ENCODE data around the gene ALCAM.

The ALCAM gene

DNA sequence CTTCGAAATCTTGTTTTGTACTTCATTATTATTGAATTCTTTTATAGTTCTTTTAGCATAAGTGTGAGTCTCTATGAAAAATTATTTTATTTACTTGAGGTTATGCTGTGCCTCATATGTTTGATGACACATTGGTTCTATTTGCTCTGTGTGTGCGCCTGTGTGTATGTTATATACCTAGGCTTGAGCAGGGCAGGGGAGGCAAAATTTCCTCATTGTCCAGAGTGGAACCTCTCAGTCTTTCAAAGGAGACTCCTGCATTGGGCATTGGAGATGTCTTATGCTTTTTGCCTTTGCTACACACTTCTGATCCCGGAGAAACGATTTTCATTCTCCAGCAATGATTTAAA is 58.4 kb downstream of the ALCAM start:
- Histone ChIP-seq H3K4me3 (ENCODE audit: low read length) (no peak overlapping the region), H3K9ac (ENCODE audit: low read length) (no peak overlapping the region), H3K36me3 (ENCODE audit: control insufficient read depth, insufficient read depth, low read length) (no peaks in the 10 kb centered on the region), H3K27me3 (ENCODE audit: control insufficient read depth, insufficient read depth, low read length) (no peaks in the 10 kb centered on the region), H3K27ac (ENCODE audit: low read depth, low read length) (no peak overlapping the region), H3K4me1 (ENCODE audit: control insufficient read depth, insufficient read depth, low read length) (no peaks in the 10 kb centered on the region)

DNA sequence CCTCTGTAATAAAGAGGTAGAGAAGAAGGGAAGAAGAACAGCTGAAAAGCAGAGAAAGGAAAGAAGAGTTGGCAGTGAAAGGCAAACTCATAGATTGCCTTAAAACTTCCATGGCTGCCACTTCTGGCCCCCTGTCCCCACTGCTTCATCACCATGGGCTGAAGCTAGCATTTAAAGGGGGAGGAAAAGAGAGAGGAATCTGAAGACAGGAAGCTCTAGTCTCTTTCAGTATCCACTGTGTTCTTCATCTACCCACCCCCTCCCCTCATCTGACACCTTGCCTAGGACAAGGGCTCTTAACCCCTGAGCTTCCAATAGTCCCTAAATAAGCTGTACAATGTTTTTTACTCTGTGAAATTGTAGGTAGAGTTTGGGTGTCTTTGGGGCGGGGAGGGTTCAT is 60.6 kb downstream of the ALCAM start:
- Histone ChIP-seq H3K4me3 (ENCODE audit: low read length) (no peak overlapping the region), H3K27ac (ENCODE audit: low read depth, low read length) (no peak overlapping the region), H3K4me1 (ENCODE audit: control insufficient read depth, insufficient read depth, low read length) (no peaks in the 10 kb centered on the region), H3K9ac (ENCODE audit: low read length) (no peak overlapping the region), H3K27me3 (ENCODE audit: control insufficient read depth, insufficient read depth, low read length) (no peaks in the 10 kb centered on the region), H3K36me3 (ENCODE audit: control insufficient read depth, insufficient read depth, low read length) (no peaks in the 10 kb centered on the region)

DNA sequence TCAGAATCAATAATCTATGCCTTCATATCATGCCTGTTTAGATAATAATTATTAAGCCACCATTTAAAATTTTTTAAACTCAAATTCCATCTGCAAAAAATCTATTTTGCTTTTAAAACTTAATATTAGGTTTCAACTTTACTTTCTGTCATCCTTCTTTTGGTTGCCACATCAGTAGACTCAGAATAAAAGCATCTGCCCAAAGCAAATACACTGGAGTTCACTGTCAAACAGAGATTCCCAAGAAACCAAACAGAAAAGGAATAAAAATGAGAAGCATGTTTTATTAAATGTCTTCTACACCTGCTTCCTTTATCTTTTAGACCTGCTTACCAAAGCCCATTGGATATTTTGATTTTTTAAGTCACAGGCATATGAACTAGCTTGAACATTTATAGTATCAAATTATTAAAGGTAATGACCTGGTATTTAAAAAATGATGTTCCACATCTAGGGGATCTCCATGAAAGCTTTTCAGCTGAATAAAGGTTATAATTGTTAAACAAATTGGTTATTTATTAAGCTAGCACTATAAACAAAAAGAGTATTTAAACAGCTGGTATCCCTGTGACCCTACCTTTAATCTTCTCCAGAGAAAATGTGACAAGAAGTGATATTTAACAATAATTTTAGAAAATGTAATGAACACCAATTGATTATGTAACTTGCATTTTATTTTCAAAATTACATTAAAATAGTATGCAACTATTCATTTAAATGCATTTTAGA is 62.5 kb downstream of the ALCAM start:
- Histone ChIP-seq H3K36me3 (ENCODE audit: control insufficient read depth, insufficient read depth, low read length) (no peaks in the 10 kb centered on the region), H3K4me1 (ENCODE audit: control insufficient read depth, insufficient read depth, low read length) (no peaks in the 10 kb centered on the region), H3K27me3 (ENCODE audit: control insufficient read depth, insufficient read depth, low read length) (no peaks in the 10 kb centered on the region), H3K27ac (ENCODE audit: low read depth, low read length) (no peak overlapping the region), H3K9ac (ENCODE audit: low read length) (no peak overlapping the region), H3K4me3 (ENCODE audit: low read length) (no peak overlapping the region)

DNA sequence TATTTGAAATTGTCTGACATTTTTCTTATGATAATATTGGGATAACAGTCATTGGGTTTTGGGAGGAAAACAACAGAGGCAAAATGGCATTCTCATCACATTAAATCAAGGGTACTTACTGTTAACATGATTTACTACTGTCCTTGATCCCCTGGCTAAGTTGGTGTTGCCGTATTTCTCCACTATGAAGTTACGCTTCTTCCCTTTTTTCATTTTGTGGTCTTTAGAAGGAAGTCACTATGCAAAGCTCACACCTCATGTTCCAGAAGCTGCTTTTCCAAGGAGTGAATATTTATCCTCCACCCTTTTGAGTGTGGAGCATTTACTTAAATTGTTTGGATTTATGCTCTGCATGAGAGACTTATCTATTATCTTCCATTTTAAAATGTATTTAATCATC is 63.7 kb downstream of the ALCAM start:
- Histone ChIP-seq H3K4me3 (ENCODE audit: low read length) (no peak overlapping the region), H3K4me1 (ENCODE audit: control insufficient read depth, insufficient read depth, low read length) (no peaks in the 10 kb centered on the region), H3K27ac (ENCODE audit: low read depth, low read length) (no peak overlapping the region), H3K36me3 (ENCODE audit: control insufficient read depth, insufficient read depth, low read length) (no peaks in the 10 kb centered on the region), H3K9ac (ENCODE audit: low read length) (no peak overlapping the region), H3K27me3 (ENCODE audit: control insufficient read depth, insufficient read depth, low read length) (no peaks in the 10 kb centered on the region)

DNA sequence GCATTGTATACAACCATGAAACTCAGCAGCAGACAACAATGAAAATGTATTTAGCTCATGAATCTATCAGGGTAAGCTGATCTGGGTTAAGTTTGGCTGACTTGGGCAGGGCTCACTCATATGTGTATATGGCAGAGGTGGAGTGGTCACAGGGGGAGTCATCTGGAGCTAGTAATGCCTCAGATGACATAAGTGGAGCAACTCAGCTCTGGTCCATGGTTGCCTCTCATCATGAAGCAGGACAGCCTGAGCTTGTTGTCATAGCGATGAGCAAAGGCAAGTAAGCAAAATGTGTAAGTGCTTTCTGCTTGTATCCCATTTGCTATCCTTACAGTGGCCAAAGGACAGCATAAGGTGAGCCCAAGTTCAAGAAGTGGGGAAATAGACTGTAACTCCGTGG is 64.5 kb downstream of the ALCAM start:
- H3K4me3 ChIP-seq (ENCODE audit: low read length): no peak overlapping the region
- no peaks in the 10 kb centered on the region for H3K4me1 ChIP-seq (ENCODE audit: control insufficient read depth, insufficient read depth, low read length)
- no peaks in the 10 kb centered on the region for H3K36me3 ChIP-seq (ENCODE audit: control insufficient read depth, insufficient read depth, low read length)
- H3K27me3 ChIP-seq (ENCODE audit: control insufficient read depth, insufficient read depth, low read length): no peaks in the 10 kb centered on the region
- H3K27ac ChIP-seq (ENCODE audit: low read depth, low read length): no peak overlapping the region
- H3K9ac ChIP-seq (ENCODE audit: low read length): no peak overlapping the region

DNA sequence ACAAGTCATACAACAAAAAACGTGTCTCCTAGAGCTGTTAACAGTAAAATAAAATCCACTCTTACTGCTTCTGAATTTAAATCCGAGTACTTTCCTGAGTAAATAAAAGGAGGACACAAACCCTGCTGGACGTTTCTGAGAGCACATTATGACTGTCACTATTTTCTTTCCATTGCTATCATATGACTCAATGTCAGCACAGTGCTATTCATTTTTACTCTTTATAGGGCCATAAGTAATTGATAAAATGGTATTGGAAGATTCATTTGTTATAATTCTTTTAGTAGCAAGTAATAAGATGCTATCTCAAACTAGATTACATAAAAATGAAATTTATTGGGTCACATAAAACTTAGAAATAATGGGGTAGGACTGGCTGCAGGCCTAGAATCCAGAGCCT is 68.6 kb downstream of the ALCAM start:
- H3K9ac ChIP-seq (ENCODE audit: low read length): no peak overlapping the region
- H3K4me3 ChIP-seq (ENCODE audit: low read length): no peak overlapping the region
- no peaks in the 10 kb centered on the region for H3K4me1 ChIP-seq (ENCODE audit: control insufficient read depth, insufficient read depth, low read length)
- no peak overlapping the region for H3K27ac ChIP-seq (ENCODE audit: low read depth, low read length)
- no peaks in the 10 kb centered on the region for H3K27me3 ChIP-seq (ENCODE audit: control insufficient read depth, insufficient read depth, low read length)
- no peaks in the 10 kb centered on the region for H3K36me3 ChIP-seq (ENCODE audit: control insufficient read depth, insufficient read depth, low read length)

DNA sequence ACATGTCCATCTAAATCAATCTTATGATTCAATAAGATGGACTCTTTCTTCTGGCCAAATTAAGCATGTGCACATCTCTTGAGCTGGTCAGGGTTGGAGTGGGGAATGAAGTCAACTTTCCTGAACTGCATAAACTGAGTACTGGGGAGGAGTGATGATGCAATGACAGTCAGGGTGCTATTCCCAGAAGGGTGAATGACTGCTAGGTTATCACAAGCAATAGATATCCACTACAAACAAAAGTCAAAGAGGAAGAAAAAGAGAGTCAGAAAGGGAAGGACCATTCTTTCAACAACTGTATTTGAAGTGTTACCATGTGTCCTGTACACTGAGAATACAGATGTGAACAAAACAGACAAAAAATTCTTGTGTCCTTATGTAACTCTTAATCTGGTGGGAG is 70.0 kb downstream of the ALCAM start:
- H3K4me1 ChIP-seq (ENCODE audit: control insufficient read depth, insufficient read depth, low read length): no peaks in the 10 kb centered on the region
- H3K36me3 ChIP-seq (ENCODE audit: control insufficient read depth, insufficient read depth, low read length): no peaks in the 10 kb centered on the region
- H3K4me3 ChIP-seq (ENCODE audit: low read length): no peak overlapping the region
- H3K27ac ChIP-seq (ENCODE audit: low read depth, low read length): no peak overlapping the region
- no peaks in the 10 kb centered on the region for H3K27me3 ChIP-seq (ENCODE audit: control insufficient read depth, insufficient read depth, low read length)
- no peak overlapping the region for H3K9ac ChIP-seq (ENCODE audit: low read length)

DNA sequence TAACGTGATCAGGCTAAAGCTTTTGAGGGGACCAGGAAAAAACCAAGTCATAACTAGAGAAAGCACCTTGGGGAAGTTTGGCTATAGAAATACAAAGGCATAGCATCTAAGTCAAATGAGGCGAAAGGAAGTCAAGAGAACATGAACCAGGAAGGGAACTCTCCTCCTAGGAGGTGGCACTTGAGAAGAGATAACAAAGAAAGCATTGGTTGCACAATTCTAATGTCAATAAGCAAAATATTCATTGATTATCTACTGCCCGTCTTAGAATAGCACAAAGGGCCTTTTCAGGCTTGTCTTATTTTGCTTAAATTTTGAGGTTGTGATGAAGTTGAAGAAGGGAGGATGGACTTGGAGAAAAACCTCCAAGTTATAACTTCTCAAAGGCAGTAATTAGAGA is 73.4 kb downstream of the ALCAM start:
- H3K36me3 ChIP-seq (ENCODE audit: control insufficient read depth, insufficient read depth, low read length): no peaks in the 10 kb centered on the region
- H3K9ac ChIP-seq (ENCODE audit: low read length): no peak overlapping the region
- H3K27ac ChIP-seq (ENCODE audit: low read depth, low read length): no peak overlapping the region
- H3K27me3 ChIP-seq (ENCODE audit: control insufficient read depth, insufficient read depth, low read length): no peaks in the 10 kb centered on the region
- no peak overlapping the region for H3K4me3 ChIP-seq (ENCODE audit: low read length)
- no peaks in the 10 kb centered on the region for H3K4me1 ChIP-seq (ENCODE audit: control insufficient read depth, insufficient read depth, low read length)

DNA sequence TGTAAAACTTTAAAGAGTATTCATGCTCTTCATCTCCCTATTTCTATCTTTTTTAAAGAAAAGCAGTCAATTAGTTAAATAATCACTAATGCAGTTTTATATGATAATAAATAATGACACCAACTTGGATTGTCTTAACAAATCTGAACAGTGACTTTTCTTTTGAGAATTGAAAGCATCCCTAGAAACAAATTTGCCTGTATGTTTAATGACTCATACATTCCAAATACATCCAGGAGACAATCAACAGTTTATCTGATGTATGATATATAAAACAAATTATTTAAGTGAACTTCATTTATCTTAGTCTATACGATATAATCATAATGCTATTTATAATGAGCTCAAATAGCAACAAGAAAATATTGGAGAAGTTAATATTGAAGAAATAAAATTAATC is 78.0 kb downstream of the ALCAM start:
- H3K4me3 ChIP-seq (ENCODE audit: low read length): no peak overlapping the region
- no peak overlapping the region for H3K27ac ChIP-seq (ENCODE audit: low read depth, low read length)
- H3K4me1 ChIP-seq (ENCODE audit: control insufficient read depth, insufficient read depth, low read length): no peaks in the 10 kb centered on the region
- no peaks in the 10 kb centered on the region for H3K36me3 ChIP-seq (ENCODE audit: control insufficient read depth, insufficient read depth, low read length)
- H3K27me3 ChIP-seq (ENCODE audit: control insufficient read depth, insufficient read depth, low read length): no peaks in the 10 kb centered on the region
- H3K9ac ChIP-seq (ENCODE audit: low read length): no peak overlapping the region

DNA sequence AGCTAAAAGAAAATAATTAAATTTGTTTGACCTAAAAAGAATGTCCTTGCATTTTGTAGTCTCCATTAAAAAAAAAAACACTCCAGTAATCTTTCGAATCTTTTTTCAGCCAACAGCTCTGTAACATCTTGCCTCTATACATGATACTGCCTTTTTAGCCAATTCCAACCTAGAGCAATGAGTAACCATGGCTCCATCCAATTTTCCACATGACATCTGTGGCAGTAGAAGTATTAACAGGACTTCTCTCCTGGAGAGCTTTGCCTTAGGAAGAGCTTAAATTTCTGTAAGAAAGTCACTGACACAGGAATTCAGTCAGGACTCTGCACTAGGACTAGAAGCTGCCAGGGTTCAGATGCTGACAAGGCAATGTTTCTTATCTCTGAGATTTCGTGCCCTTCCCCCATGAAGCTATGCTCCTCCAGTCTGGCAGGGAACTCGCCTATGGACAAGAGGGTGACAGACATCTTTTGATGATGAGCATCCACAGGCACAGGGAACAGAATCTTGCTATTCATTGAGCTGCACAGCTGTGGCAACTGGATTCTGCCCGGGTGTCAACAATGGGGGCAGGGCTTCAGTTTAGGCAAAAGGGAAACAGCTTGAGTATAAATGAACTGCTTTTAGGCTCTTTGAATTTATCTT is 81.8 kb downstream of the ALCAM start:
- Histone ChIP-seq H3K4me1 (ENCODE audit: control insufficient read depth, insufficient read depth, low read length) (no peaks in the 10 kb centered on the region), H3K9ac (ENCODE audit: low read length) (no peak overlapping the region), H3K27me3 (ENCODE audit: control insufficient read depth, insufficient read depth, low read length) (no peaks in the 10 kb centered on the region), H3K36me3 (ENCODE audit: control insufficient read depth, insufficient read depth, low read length) (no peaks in the 10 kb centered on the region), H3K4me3 (ENCODE audit: low read length) (no peak overlapping the region), H3K27ac (ENCODE audit: low read depth, low read length) (no peak overlapping the region)

DNA sequence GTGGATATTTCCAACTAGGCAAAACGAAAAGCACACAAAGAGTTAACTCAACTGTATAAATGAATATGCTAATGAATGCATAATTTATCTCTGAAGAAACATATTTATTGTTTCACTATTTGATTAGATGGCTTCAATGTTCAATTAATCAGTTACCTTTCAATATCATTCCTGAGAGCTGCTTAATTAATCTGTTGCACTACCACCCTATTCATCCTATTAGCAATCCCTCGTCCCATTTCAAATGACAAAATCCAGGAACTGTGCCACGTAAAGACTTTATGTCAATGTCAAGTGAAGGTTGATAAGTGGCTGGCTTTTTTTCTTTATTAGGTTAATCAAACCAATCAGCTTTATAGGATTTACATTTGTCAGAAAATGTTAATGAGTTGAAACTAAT is 82.7 kb downstream of the ALCAM start:
- no peak overlapping the region for H3K4me3 ChIP-seq (ENCODE audit: low read length)
- H3K27me3 ChIP-seq (ENCODE audit: control insufficient read depth, insufficient read depth, low read length): no peaks in the 10 kb centered on the region
- no peak overlapping the region for H3K9ac ChIP-seq (ENCODE audit: low read length)
- no peak overlapping the region for H3K27ac ChIP-seq (ENCODE audit: low read depth, low read length)
- H3K4me1 ChIP-seq (ENCODE audit: control insufficient read depth, insufficient read depth, low read length): no peaks in the 10 kb centered on the region
- H3K36me3 ChIP-seq (ENCODE audit: control insufficient read depth, insufficient read depth, low read length): no peaks in the 10 kb centered on the region

DNA sequence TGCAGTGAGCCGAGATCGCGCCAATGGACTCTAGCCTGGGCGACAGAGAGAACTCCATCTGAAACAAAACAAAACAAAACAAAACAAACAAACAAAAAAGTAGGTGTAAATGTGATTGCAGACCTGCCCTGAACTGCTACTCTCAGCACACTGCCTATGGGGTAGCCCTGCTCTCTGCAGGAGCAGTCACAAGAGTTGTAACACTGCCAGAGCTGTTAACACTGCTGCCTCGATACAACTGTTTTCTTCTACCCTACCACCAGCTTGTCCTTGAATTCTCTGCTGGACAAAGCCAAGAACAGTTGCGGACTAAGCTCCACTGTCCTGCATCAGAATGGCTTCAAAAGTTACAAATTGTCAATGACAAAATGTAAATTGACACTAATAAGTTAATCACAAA is 89.3 kb downstream of the ALCAM start:
- no peaks in the 10 kb centered on the region for H3K27me3 ChIP-seq (ENCODE audit: control insufficient read depth, insufficient read depth, low read length)
- no peaks in the 10 kb centered on the region for H3K4me1 ChIP-seq (ENCODE audit: control insufficient read depth, insufficient read depth, low read length)
- H3K36me3 ChIP-seq (ENCODE audit: control insufficient read depth, insufficient read depth, low read length): no peaks in the 10 kb centered on the region
- no peak overlapping the region for H3K9ac ChIP-seq (ENCODE audit: low read length)
- H3K27ac ChIP-seq (ENCODE audit: low read depth, low read length): no peak overlapping the region
- H3K4me3 ChIP-seq (ENCODE audit: low read length): no peak overlapping the region

DNA sequence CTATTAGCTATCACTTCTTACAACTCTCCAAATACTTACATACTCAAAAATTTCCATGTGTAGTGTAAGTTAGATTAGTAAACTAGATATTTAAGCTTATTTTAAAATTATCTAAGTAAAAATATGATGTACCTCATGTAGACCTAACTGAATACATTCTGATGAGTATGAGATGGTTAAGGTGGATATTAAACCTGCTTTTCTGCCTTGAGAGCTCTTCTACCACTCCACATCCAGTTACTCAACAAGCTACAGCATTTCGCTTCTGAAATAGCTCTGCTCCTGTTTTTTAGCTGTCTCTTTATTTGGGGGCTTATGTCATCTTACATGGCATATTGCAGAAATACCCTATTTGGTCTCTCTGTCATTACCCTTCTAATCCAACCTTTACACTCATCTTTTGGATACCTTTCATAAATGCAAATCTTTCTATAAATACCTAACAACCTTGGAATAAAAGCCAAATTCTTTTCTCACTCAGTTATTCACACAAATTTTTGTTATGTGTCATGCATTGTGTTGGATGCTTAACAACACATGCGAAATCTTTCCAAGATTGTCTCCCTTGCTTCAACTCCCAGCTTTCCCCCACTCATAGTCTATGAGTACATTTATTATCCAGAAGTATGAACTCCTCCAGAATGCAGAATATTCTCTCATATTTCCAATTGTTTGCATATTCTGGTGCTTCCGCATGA is 92.0 kb downstream of the ALCAM start:
- Histone ChIP-seq H3K9ac (ENCODE audit: low read length) (no peak overlapping the region), H3K27me3 (ENCODE audit: control insufficient read depth, insufficient read depth, low read length) (no peaks in the 10 kb centered on the region), H3K27ac (ENCODE audit: low read depth, low read length) (no peak overlapping the region), H3K4me3 (ENCODE audit: low read length) (no peak overlapping the region), H3K36me3 (ENCODE audit: control insufficient read depth, insufficient read depth, low read length) (no peaks in the 10 kb centered on the region), H3K4me1 (ENCODE audit: control insufficient read depth, insufficient read depth, low read length) (no peaks in the 10 kb centered on the region)
